Activated CD8-positive, alpha-beta memory T cell treated with anti-CD3 and anti-CD28 coated beads for 1 hour (primary cell): ENCODE data around the gene BHMT.
"Not testable (repeated sequence)": the region's sequence is repeated elsewhere in the genome, so short reads cannot be mapped to it uniquely, and the experiment has no call there.

ENCODE experiments used
- DNase-seq, 2 donors: peaks; one replicate each; pipeline ENCODE4 v3.0.0-alpha.2; 2020; ENCODE audit warnings: low read depth in 1 of 2; ENCODE audit errors: extremely low read depth in 1 of 2

The BHMT gene

GRCh38 chr5:79168031-79168430 lies 56.4 kb downstream of the BHMT start:
- no peak for DNase-seq

GRCh38 chr5:79170661-79171060 lies 59.1 kb downstream of the BHMT start:
- DNase-seq, result no peak

DNA sequence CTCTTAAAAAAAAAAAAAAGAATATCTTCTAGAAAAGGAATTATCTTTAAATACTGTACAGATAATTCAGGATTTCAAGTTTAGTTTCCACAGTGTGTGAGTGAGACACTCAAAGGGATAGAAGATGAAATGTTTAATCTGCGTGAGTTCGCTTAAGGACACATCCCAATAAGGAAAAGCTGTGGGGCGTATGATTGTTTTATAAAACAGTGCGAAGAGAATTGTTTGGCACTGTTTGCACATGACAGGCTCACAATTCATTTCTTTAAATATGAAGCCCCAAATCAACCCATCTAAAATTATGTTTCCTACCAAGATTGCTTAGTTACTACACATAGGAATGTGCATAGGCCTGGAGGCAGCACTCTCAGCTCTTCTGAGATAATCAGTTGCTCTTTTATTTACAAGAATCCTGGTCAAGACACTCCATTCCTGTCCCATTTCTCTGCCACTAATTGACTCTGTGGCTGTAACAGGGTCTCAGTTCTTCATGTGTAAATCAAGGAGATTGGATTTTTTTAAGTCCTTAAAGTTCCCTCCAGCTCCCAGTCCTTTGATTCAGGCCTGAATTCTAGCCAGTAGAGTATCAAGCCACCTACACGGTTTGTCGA lies 60.1 kb downstream of the BHMT start:
- DNase-seq, result no peak

GRCh38 chr5:79172269-79172668 lies 60.7 kb downstream of the BHMT start:
- no peak for DNase-seq

GRCh38 chr5:79173626-79174025 lies 62.0 kb downstream of the BHMT start:
- no peak for DNase-seq

DNA sequence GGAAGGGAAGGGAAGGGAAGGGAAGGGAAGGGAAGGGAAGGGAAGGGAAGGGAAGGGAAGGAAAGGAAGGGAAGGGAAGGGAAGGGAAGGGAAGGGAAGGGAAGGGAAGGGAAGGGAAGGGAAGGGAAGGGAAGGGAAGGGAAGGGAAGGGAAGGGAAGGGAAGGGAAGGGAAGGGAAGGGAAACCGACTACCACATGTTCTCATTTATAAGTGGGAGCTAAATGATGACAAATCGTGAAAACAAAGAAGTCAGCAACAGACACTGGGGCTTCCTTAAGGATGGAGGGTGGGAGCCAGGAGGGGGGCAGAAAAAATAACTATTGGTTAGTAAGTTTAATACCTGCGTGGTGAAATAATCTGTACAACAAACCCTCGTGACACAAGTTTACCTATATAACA lies 68.8 kb downstream of the BHMT start:
- not testable (repeated sequence) for DNase-seq

DNA sequence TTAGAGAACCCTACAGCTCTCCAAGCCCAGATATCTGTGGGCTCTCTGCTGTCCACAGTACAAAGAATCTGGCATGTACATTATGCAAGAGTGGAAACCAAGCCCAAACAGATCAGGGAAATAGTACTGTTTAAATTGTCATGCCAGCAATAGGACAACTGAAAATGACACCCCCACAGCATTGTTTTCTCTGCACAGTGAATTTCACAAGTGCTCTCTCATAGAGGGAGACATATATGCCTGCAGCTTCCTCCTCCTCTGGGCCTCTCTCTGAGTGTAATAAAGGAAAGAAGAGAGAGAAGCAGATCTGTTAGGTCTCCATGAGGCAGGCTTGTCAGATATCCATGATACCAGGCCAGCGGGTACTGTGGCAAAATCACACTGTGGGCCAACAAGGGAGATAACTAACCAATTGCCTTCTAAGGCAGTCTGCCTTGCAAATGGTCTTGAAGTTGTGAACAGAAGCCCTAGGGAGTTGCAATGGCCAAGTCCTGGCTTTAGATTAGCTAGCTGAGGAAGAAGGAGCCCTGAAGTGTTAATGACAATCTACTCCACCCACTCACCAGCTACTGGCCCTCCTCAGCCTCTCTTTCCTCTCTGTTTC lies 69.9 kb downstream of the BHMT start:
- no peak for DNase-seq
